BJ (cell line): ENCODE data around the gene SPTLC2. TPM values are rescaled to one million over a fixed set of nuclear protein-coding genes. Genes with fewer than 3 reads are reported as not detected.
A peak's percentile ranks its signal among the peaks of the same experiment; 100 is the strongest.

ENCODE experiments used
- CTCF ChIA-PET: fragments of 350-600 bp; formaldehyde crosslinking; extraction: SDS; loops from one replicate; lab custom pipeline; 2021; ENCODE audit warnings: antibody characterized with exemption, inconsistent platforms; lab: Yijun Ruan, JAX
- POLR2A ChIA-PET: fragments of 300-600 bp; sonication (Branson Sonifier 250); formaldehyde crosslinking; extraction: SDS; loops from one replicate; lab custom pipeline; 2021; ENCODE audit warnings: antibody characterized with exemption; lab: Charles Lee
- DNase-seq: peaks from one replicate; pipeline ENCODE4 v3.0.0-alpha.2; 2011; ENCODE audit warnings: low read depth
- H3K27me3 ChIP-seq: 2 replicates; pipeline ENCODE4 v1.6.0; 2011; ENCODE audit warnings: low read length; ENCODE audit not compliant: control insufficient read depth, insufficient read depth
- H3K36me3 ChIP-seq: 2 replicates; pipeline ENCODE4 v1.5.1; 2011; ENCODE audit warnings: low read length; ENCODE audit not compliant: control insufficient read depth, insufficient read depth
- H3K4me3 ChIP-seq: 2 replicates; pipeline ENCODE4 v1.5.1; 2011; ENCODE audit warnings: low read depth, mild to moderate bottlenecking, control low read depth, low read length
- polyA plus RNA-seq: library from polyadenylated mRNA; depleted of rRNA; stranded (reverse); fragments of >200 nt; gene quantifications from 2 replicates; pipeline ENCODE4 v1.2.3, GENCODE V29; 2011
- TF ChIP-seq, protein P1 (sequence below): IDR thresholded peaks from 2 replicates; pipeline ENCODE4 v1.5.1; 2011; ENCODE audit warnings: low read depth, mild to moderate bottlenecking, control low read depth, inconsistent platforms, low read length, moderate library complexity; ENCODE audit not compliant: insufficient read depth

SPTLC2 gene
- polyA plus RNA-seq, 1 experiment: 38.3 TPM

DNA sequence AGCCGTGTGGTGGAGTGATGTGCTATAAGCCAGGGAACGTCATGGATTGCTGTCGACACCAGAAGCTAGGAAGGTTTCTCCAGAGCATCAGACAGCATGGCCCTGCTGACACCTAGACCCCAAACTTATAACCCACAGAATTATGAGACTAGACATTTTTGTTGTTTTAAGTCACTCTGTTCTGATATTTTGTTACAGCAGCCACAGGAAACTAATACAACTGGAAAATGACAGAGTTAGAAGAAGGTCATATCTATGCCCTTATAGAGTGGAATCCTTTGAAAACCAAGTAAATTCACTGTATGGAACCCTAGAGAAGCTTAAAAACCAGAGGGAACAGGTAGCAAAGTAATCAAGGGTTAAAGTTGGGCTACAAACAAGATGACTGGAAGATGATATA, 42.5 kb downstream of the SPTLC2 start:
- ChIA-PET CTCF (no interaction called here), POLR2A (no interaction called here)
- no peak for DNase-seq
- peaks cover 3% of the 10 kb centered on the region; the same call in 1 of the 2 replicates for H3K36me3 ChIP-seq
- H3K27me3 ChIP-seq: no peaks in the 10 kb centered on the region
- TF ChIP-seq, protein P1, sequence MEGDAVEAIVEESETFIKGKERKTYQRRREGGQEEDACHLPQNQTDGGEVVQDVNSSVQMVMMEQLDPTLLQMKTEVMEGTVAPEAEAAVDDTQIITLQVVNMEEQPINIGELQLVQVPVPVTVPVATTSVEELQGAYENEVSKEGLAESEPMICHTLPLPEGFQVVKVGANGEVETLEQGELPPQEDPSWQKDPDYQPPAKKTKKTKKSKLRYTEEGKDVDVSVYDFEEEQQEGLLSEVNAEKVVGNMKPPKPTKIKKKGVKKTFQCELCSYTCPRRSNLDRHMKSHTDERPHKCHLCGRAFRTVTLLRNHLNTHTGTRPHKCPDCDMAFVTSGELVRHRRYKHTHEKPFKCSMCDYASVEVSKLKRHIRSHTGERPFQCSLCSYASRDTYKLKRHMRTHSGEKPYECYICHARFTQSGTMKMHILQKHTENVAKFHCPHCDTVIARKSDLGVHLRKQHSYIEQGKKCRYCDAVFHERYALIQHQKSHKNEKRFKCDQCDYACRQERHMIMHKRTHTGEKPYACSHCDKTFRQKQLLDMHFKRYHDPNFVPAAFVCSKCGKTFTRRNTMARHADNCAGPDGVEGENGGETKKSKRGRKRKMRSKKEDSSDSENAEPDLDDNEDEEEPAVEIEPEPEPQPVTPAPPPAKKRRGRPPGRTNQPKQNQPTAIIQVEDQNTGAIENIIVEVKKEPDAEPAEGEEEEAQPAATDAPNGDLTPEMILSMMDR: no peak
- no peak overlapping the region for H3K4me3 ChIP-seq

DNA sequence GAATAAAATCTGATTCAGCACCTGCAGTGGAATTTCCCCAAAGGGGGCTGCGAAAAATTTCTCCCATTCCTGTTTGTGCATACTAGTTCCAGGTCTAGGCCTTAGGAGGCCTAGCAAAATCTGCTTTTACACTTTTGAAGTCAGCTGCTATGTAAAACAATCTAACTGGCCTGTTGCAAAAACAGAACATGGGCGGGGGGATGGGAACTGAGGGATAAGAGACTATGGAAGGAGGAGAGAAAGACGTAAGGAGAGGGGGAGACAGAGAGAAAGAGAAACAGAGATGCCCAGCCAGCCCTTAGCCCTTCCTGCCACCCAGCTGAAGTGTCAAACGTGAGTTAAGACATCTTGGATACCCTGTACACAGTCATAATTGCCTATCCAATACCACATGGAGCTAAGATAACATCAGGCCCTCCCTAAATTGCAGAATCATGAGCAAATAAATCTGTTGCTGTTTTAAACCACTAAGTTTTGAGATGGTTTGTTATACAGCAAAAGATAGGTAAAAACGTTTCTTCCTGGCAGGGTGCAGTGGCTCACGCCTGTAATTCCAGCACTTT, 45.6 kb downstream of the SPTLC2 start:
- no peaks in the 10 kb centered on the region for H3K27me3 ChIP-seq
- ChIA-PET CTCF (interaction anchor here (1.2 to 1.8 kb wide), 2 partner anchors 19 to 22 kb away, joined by 5 to 7 read pairs; no protein-coding TSS in a partner anchor), POLR2A (no interaction called here)
- TF ChIP-seq, protein P1: no peak
- no peak for DNase-seq
- no peak overlapping the region for H3K4me3 ChIP-seq
- H3K36me3 ChIP-seq: peaks cover 3% of the 10 kb centered on the region; the same call in 1 of the 2 replicates

DNA sequence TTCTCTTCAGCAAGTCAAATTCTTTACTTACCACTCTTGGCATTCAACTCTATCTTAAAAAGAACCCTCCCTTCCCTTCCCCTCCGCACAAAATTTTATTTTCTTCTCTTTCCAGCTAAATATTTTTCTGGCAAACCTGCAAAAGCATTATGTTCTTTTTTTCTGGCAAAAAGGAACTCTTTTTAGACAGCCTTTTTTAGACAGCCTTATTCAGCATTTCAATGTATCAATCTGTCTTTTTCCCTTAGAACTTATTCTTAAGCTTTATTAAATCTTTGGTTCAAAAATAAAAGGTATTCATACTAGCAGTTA, 50.5 kb downstream of the SPTLC2 start:
- DNase-seq: no peak
- POLR2A ChIA-PET: interaction anchor here (0.7 kb wide), 1 partner anchor 15 kb away, joined by 3 read pairs; no protein-coding TSS in a partner anchor
- H3K27me3 ChIP-seq: no peaks in the 10 kb centered on the region
- no peak overlapping the region for H3K4me3 ChIP-seq
- TF ChIP-seq, protein P1: no peak
- H3K36me3 ChIP-seq: no peaks in the 10 kb centered on the region
- CTCF ChIA-PET: interaction anchor here (1.0 kb wide), 1 partner anchor 12 kb away, joined by 6 read pairs; no protein-coding TSS in a partner anchor

DNA sequence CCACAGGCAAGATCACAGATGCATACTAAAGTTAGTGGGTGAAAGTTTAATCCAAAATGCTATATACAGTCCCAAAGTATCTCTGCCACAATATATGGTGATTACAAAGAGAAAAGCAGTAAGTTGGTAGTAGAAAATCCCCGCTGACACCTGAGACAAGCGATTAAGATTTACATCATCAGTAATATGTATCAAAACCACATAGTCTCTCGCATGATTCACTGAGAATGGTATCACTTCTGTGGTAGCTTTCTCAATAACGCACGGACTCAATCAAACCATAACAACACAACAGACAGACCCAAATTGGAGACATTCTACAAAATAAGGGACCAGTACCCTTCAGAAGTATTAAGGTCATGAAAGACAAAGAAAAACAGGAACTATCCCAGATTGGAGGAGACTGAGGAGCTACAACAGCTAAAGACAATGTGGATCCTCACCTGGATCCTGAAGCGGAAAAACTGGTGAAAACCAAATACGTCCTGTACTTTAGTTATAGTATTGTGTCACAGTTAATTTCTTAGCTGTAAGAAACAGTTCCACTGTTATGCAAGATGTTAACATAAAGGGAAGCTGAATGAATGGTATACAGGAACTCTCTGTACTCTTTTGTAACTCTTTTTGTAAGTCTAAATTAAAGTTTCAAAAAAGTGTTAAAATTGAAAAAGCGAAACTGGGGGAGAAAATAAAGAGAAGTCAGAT, 51.0 kb downstream of the SPTLC2 start:
- TF ChIP-seq, protein P1: no peak
- Histone ChIP-seq H3K4me3 (no peak overlapping the region), H3K27me3 (no peaks in the 10 kb centered on the region), H3K36me3 (no peaks in the 10 kb centered on the region)
- POLR2A ChIA-PET: no interaction called here
- DNase-seq: no peak
- CTCF ChIA-PET: interaction anchor here (0.9 to 1.0 kb wide), 2 partner anchors 12 to 203 kb away, joined by 5 to 6 read pairs; no protein-coding TSS in a partner anchor

GRCh38 chr14:77562681-77563080, 53.8 kb downstream of the SPTLC2 start:
- DNase-seq: peak; percentile 88
- H3K4me3 ChIP-seq: no peak overlapping the region
- no peaks in the 10 kb centered on the region for H3K27me3 ChIP-seq
- TF ChIP-seq, protein P1: no peak
- CTCF ChIA-PET: no interaction called here
- H3K36me3 ChIP-seq: no peaks in the 10 kb centered on the region; the same call in 1 of the 2 replicates
- POLR2A ChIA-PET: interaction anchor here (0.7 kb wide), 1 partner anchor 50 kb away, joined by 6 read pairs; no protein-coding TSS in a partner anchor
